Panc1 (cell line): ENCODE measurements around the gene STS. TPM values are rescaled to one million over a fixed set of nuclear protein-coding genes. Genes with fewer than 3 reads are reported as not detected.
A peak's percentile ranks its signal among the peaks of the same experiment; 100 is the strongest.

Experiments
- ATAC-seq: fragments of 200-7000 bp; cut with Tn5 transposase; 2 replicates; pipeline ENCODE4 v1.9.1; 2020; ENCODE audit warnings: mild to moderate bottlenecking, moderate library complexity
- Bru-seq: library from RNA; stranded (reverse); fragments of 400-500 nt; gene quantifications from one replicate; lab custom pipeline; 2021; lab: Mats Ljungman, UMichigan
- BruChase-seq, 2 experiments: library from RNA; stranded (reverse); fragments of 400-500 nt; gene quantifications; one replicate each; lab custom pipeline; 2021; lab: Mats Ljungman, UMichigan
- BruUV-seq: library from RNA; stranded (reverse); fragments of 400-500 nt; replicated peaks from 2 replicates; lab custom pipeline; 2021; lab: Mats Ljungman, UMichigan
- CTCF ChIA-PET: fragments of 300-600 bp; sonication (Branson Sonifier 250); formaldehyde crosslinking; loops from one replicate; lab custom pipeline; 2022; ENCODE audit warnings: antibody characterized with exemption; lab: Charles Lee
- POLR2A ChIA-PET: fragments of 300-600 bp; sonication (Branson Sonifier 250); formaldehyde crosslinking; loops from one replicate; lab custom pipeline; 2022; ENCODE audit warnings: antibody characterized with exemption; lab: Charles Lee
- DNase-seq: peaks from one replicate; pipeline ENCODE4 v3.0.0-alpha.2; 2010; ENCODE audit warnings: low read depth, low spot score
- H3K27ac ChIP-seq: 2 replicates; pipeline ENCODE4 v1.5.1; 2011; ENCODE audit warnings: mild to moderate bottlenecking, low read length, inconsistent platforms
- H3K27me3 ChIP-seq: fragments of 200-500 bp; sonication (Bioruptor generic); 2 replicates; pipeline ENCODE4 v1.6.0; 2014; ENCODE audit warnings: low read length, inconsistent platforms; ENCODE audit not compliant: control insufficient read depth, insufficient read depth
- H3K36me3 ChIP-seq: fragments of 200-500 bp; sonication (Bioruptor generic); 2 replicates; pipeline ENCODE4 v1.5.1; 2014; ENCODE audit warnings: inconsistent platforms, mild to moderate bottlenecking, low read length, moderate library complexity; ENCODE audit not compliant: control insufficient read depth, insufficient read depth
- H3K4me1 ChIP-seq: 2 replicates; pipeline ENCODE4 v1.5.1; 2011; ENCODE audit warnings: inconsistent platforms, mild to moderate bottlenecking, low read length, moderate library complexity; ENCODE audit not compliant: control insufficient read depth, insufficient read depth
- H3K4me3 ChIP-seq, 2 experiments: 2 replicates each; pipeline ENCODE4 v1.5.1; 2011 to 2012; ENCODE audit warnings: low read depth in 2 of 2, low read length in 2 of 2, mild to moderate bottlenecking in 2 of 2, inconsistent platforms in 1 of 2, moderate library complexity in 1 of 2
- H3K9me3 ChIP-seq: fragments of 200-500 bp; sonication (Bioruptor generic); 2 replicates; pipeline ENCODE4 v1.5.1; 2014; ENCODE audit warnings: low read depth, mild to moderate bottlenecking, inconsistent platforms, low read length, moderate library complexity; ENCODE audit not compliant: control insufficient read depth, insufficient read depth
- CTCF ChIP-seq: fragments of 450-650 bp; IDR thresholded peaks from 2 replicates; pipeline ENCODE4 v1.5.1; 2017; ENCODE audit warnings: mild to moderate bottlenecking
- POLR2AphosphoS5 ChIP-seq: IDR thresholded peaks from 2 replicates; pipeline ENCODE4 v1.6.1; 2012; ENCODE audit warnings: mild to moderate bottlenecking, low read depth, low read length, moderate library complexity
- SIN3A ChIP-seq: IDR thresholded peaks from 2 replicates; pipeline ENCODE4 v1.6.1; 2012; ENCODE audit warnings: low read depth, mild to moderate bottlenecking, low read length, moderate library complexity, borderline replicate concordance; ENCODE audit not compliant: insufficient read depth
- TCF7L2 ChIP-seq: IDR thresholded peaks from 2 replicates; pipeline ENCODE4 v1.6.1; 2011; ENCODE audit warnings: mild to moderate bottlenecking, low read depth, low read length, inconsistent platforms
- in situ Hi-C: cut with HindIII; loops from 2 replicates; pipeline ENCODE4 v1.10.0; 2016; ENCODE audit warnings: low sequenced_read_pairs, low pct_unique_long_range_greater_than_20kb
- intact Hi-C: fragments of 100-400 bp; cut with micrococcal nuclease; formaldehyde crosslinking; loops from one replicate; pipeline ENCODE4 v1.10.0; 2022; ENCODE audit not compliant: unreplicated experiment
- long read RNA-seq: library from polyadenylated mRNA; unstranded; transcript quantifications from one replicate; pipeline ENCODE4 v2.0.0, GENCODE V29; 2021; ENCODE audit not compliant: unreplicated experiment
- polyA plus RNA-seq: library from polyadenylated mRNA; unstranded; fragments of >200 nt; gene quantifications from one replicate; pipeline ENCODE4 v1.2.1, GENCODE V29; 2012; ENCODE audit warnings: missing spikeins; ENCODE audit not compliant: insufficient read length
- total RNA-seq: library from RNA; stranded (reverse); gene quantifications from one replicate; pipeline ENCODE4 v1.2.1, GENCODE V29; 2021; ENCODE audit not compliant: unreplicated experiment
- TF ChIP-seq, protein P1 (sequence below), 2 experiments: IDR thresholded peaks; 2 replicates each; pipeline ENCODE4 v1.6.1; 2011 to 2012; ENCODE audit warnings: low read depth in 2 of 2, control low read depth in 1 of 2, low read length in 1 of 2, mild to moderate bottlenecking in 1 of 2, moderate library complexity in 1 of 2; ENCODE audit not compliant: insufficient read depth in 1 of 2

Gene STS, protein sequence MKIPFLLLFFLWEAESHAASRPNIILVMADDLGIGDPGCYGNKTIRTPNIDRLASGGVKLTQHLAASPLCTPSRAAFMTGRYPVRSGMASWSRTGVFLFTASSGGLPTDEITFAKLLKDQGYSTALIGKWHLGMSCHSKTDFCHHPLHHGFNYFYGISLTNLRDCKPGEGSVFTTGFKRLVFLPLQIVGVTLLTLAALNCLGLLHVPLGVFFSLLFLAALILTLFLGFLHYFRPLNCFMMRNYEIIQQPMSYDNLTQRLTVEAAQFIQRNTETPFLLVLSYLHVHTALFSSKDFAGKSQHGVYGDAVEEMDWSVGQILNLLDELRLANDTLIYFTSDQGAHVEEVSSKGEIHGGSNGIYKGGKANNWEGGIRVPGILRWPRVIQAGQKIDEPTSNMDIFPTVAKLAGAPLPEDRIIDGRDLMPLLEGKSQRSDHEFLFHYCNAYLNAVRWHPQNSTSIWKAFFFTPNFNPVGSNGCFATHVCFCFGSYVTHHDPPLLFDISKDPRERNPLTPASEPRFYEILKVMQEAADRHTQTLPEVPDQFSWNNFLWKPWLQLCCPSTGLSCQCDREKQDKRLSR
- total RNA-seq (2.0 TPM), Bru-seq, nascent RNA (percentile 33 among the genes with signal in this experiment), BruChase-seq, experiment 1, labeled RNA remaining after a 2-hour chase (percentile 30 among the genes with signal in this experiment), BruChase-seq, experiment 2, labeled RNA remaining after a 6-hour chase (percentile 36 among the genes with signal in this experiment)
- polyA plus RNA-seq = 1.1 TPM
- long read RNA-seq, partial matches to known transcripts = 0 of 4 reads
- long read RNA-seq, other reads (novel, unspliced or antisense) = 4 of 4 reads

DNA sequence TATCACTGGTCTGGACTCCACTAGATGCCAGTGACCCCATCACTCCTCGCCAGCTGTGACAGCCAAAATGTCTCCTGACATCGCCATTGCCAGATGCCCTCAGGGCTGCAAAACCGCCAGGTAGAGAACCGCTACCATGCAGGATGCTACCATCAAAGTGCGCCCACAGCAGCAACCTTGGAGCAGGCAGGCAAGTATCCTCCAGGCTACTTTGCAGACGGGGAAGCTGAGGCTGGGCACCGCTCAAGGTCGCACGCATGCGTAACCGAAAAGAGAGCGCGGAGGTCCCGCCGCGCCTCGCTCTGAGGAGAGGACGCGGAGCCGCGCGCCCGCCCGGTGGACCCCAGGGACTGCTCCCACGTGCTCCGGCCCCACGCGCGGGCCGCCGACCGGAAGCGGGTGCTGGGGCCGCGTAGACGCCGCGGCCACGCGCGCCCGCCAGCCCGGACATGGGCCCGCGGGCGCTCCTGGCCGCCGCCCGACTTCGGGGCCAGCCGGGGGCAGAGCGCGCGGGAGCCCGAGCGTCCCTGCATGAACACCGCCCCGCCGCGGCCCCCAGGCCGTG is at the start of gene STS:
Gene STS, plus strand, starts transcription at position 300 of the 565 bp plus-strand sequence. CDS start 105,488 bp downstream, outside the sequence.
- H3K27ac ChIP-seq = peak within 1 kb of the TSS; percentile 65
- TF ChIP-seq TCF7L2 (no peak), POLR2AphosphoS5 (no peak), CTCF (no peak), SIN3A (no peak)
- TF ChIP-seq, protein P1, sequence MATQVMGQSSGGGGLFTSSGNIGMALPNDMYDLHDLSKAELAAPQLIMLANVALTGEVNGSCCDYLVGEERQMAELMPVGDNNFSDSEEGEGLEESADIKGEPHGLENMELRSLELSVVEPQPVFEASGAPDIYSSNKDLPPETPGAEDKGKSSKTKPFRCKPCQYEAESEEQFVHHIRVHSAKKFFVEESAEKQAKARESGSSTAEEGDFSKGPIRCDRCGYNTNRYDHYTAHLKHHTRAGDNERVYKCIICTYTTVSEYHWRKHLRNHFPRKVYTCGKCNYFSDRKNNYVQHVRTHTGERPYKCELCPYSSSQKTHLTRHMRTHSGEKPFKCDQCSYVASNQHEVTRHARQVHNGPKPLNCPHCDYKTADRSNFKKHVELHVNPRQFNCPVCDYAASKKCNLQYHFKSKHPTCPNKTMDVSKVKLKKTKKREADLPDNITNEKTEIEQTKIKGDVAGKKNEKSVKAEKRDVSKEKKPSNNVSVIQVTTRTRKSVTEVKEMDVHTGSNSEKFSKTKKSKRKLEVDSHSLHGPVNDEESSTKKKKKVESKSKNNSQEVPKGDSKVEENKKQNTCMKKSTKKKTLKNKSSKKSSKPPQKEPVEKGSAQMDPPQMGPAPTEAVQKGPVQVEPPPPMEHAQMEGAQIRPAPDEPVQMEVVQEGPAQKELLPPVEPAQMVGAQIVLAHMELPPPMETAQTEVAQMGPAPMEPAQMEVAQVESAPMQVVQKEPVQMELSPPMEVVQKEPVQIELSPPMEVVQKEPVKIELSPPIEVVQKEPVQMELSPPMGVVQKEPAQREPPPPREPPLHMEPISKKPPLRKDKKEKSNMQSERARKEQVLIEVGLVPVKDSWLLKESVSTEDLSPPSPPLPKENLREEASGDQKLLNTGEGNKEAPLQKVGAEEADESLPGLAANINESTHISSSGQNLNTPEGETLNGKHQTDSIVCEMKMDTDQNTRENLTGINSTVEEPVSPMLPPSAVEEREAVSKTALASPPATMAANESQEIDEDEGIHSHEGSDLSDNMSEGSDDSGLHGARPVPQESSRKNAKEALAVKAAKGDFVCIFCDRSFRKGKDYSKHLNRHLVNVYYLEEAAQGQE (IDR thresholded peaks at IDR 0.05; ENCODE audit: insufficient read depth in 1 of 2, low read depth in 2 of 2, low read length in 1 of 2) = no peak
- ChIA-PET CTCF (no interaction called here), POLR2A (no interaction called here)
- H3K4me1 ChIP-seq = no peaks in the 10 kb centered on the region
- BruUV-seq = no TSS peak
- no peak for DNase-seq
- H3K9me3 ChIP-seq = no peaks in the 10 kb centered on the region
- peak; percentile 69 for ATAC-seq
- no peaks in the 10 kb centered on the region for H3K27me3 ChIP-seq
- in situ Hi-C loops = no loop called here
- peak within 1 kb of the TSS; percentile 68 to 76 for H3K4me3 ChIP-seq
- intact Hi-C loops = no loop called here
- no peaks in the 10 kb centered on the region for H3K36me3 ChIP-seq

DNA sequence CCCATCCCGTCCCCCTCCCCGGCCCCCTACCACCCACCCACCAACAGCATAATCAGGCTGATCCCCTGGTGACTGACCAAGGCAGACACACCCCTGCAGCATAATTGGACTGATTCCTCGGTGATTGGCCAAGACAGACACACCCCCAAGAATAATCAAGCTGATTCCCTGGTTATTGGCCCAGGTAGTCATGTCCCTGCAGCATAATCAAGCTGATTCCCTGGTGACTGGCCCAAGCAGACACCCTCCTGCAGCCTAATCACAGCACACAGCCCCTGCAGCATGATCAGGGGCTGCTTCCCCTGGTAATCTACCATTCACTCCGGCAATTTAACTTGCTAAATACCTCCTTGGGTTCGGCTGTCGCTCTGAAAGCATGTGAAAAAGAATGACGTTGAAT is 47.5 kb upstream of the STS start:
- no peak overlapping the region for H3K27ac ChIP-seq
- H3K4me3 ChIP-seq = no peak overlapping the region
- ATAC-seq (no peak), DNase-seq (no peak)
- in situ Hi-C loops (no loop called here), intact Hi-C loops (no loop called here)
- POLR2A ChIA-PET = no interaction called here
- H3K36me3 ChIP-seq = no peaks in the 10 kb centered on the region
- no peaks in the 10 kb centered on the region for H3K27me3 ChIP-seq
- TF ChIP-seq CTCF (no peak), SIN3A (no peak), TCF7L2 (no peak), POLR2AphosphoS5 (no peak)
- TF ChIP-seq, protein P1 (IDR thresholded peaks at IDR 0.05; ENCODE audit: insufficient read depth in 1 of 2, low read depth in 2 of 2, low read length in 1 of 2) = no peak
- CTCF ChIA-PET = no interaction called here
- no TSS peak for BruUV-seq
- no peaks in the 10 kb centered on the region for H3K4me1 ChIP-seq
- H3K9me3 ChIP-seq = no peaks in the 10 kb centered on the region
